HG02938 (cell line): ENCODE measurements around the gene COQ7.

Experiments used
- ATAC-seq: cut with Tn5 transposase; IDR thresholded peaks from one replicate; pipeline ENCODE4 v1.9.1; 2021; ENCODE audit warnings: mild to moderate bottlenecking, moderate library complexity; ENCODE audit not compliant: unreplicated experiment

The COQ7 gene

GRCh38 chr16:19067349-19068236, at the start of gene COQ7:
COQ7 (plus strand) TSS chr16:19067614; CDS start chr16:19067665, 51 bp downstream.
- peak; percentile 92 for ATAC-seq

GRCh38 chr16:19020689-19021088, 46.7 kb upstream of the COQ7 start:
- ATAC-seq = no peak

DNA sequence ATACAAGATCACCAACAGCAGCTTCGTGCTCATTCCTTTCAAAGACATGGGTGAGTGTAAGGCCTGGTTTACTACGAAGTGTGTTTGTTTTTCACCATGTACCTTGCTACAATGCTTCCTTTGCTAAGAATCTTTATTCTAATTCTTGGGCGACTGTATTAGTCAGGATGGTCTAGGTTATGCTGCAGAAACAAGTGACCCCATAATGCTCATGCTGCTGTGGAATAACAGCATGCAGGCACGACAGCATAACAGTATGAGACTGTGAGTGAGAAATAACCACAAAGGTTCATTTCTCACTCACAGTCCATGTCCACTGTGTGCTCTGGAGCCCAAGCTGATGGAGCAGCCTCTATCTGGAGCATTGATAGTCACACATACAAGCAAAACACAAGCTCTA, 45.7 kb upstream of the COQ7 start:
- ATAC-seq = no peak

GRCh38 chr16:19027416-19027815, 40.0 kb upstream of the COQ7 start:
- ATAC-seq = no peak

DNA sequence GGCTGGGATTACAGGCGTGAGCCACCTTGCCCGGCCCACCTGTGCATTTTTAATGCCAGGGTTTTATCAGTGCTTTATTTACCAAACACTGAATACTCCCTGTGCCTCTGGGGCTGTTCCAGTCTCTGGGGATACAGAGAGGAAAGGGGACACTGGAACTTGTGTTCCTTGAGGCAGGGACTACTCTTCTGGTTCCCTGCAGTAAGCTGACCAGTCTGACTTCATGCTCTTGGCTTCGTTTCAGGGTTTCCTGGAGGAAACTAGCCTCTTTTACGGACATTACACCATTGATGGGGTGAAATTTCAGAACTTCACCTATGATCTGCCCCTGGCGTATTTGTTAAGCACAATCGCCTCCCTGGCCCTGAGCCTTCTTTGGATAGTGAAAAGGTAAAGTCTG, 37.4 kb upstream of the COQ7 start:
- ATAC-seq = no peak

- ATAC-seq = no peak
These were observed 35.7 kb upstream of the COQ7 start for GRCh38 chr16:19031738-19032137.

- no peak for ATAC-seq
These were observed 33.7 kb upstream of the COQ7 start for GRCh38 chr16:19033761-19034160.

DNA sequence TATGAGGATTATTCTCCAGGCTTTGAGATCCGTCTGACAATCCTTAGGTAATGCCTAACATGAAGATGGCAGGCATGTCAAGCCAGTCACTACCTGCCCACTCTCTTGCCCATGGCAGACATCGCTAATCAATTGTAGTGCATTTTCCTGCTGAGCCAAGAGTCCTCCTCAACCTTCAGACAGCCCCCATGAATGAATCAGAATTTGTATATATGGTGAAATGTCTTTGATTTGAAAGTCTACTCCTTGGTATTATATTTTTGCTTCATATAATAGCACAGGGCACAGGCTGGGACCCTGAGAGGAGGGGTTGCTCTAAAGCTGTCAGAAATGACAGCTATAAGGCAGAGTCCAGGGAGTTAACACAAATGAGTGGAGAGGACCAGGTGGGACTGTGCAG, 27.0 kb upstream of the COQ7 start:
- no peak for ATAC-seq

DNA sequence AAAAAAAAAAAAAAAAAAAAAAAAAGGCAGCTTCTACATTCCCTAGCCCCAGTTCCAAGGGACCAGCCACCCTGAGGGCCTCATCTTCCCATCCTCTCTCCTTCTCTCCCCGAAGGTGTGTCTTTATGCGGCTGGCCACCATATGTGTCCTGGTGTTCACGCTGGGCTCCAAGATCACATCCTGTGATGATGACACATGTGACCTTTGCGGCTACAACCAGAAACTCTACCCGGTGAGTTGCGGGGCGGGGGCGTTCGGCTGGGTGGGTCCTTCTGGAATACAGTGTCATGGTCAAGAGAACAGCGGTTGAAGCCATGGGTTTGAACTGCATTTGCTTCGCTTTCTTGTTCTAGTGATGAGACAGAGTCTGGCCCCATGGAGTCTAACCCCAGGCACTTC, 22.6 kb upstream of the COQ7 start:
- ATAC-seq = no peak

- no peak for ATAC-seq
These were observed 21.4 kb upstream of the COQ7 start for GRCh38 chr16:19046062-19046461.

- ATAC-seq = no peak
These were observed 4.7 kb upstream of the COQ7 start for GRCh38 chr16:19062706-19063105.

GRCh38 chr16:19066988-19067348, 446 bp upstream of the COQ7 start:
- ATAC-seq = no peak

DNA sequence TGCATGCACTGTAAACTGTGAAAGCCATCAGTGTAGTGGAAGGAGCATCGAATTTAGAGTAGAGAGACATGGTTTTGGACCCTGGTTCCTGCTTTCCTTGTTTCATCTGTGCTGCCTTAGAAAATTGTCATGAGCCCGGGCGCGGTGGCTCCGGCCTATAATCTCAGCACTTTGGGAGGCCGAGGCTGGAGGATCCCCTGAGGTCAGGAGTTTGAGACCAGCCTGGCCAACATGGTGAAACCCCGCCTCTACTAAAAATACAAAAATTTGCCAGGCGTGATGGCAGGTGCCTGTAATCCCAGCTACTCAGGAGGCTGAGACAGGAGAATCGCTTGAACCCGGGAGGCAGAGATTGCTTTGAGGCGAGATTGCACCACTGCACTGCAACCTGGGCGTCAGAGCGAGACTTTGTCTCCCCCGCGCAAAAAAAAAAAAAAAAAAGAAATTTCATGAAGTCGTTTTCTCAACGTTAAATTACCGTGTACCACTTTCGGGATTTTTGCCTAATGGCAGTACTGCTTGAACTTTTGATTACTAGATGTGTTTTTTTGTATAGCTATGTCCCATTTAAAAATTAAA, 912 bp downstream of the COQ7 start:
- ATAC-seq = no peak

- no peak for ATAC-seq
These were observed 4.7 kb downstream of the COQ7 start for GRCh38 chr16:19071811-19072777.

DNA sequence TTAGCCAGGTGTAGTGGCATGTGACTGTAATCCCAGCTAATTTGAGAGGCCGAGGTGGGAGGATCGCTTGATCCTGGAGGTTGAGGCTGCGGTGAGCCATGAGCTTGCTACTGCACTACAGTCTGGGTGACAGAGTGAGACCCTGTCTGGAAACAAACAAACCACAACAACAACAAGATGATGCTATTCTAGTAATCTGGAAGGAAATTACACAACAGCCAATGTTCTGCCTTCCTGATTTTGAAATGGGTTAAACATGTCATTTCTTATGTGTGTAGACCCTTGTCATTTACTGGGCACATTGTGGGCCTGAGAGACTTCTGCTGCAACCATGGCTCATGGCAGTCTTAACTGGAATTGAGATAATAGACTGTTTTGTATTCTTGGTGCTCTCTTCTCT, 5.9 kb downstream of the COQ7 start:
- no peak for ATAC-seq

GRCh38 chr16:19073863-19074262, 6.4 kb downstream of the COQ7 start:
- no peak for ATAC-seq

GRCh38 chr16:19075511-19075910, 8.1 kb downstream of the COQ7 start:
- ATAC-seq = no peak

GRCh38 chr16:19077879-19078278, 10.5 kb downstream of the COQ7 start:
- no peak for ATAC-seq

DNA sequence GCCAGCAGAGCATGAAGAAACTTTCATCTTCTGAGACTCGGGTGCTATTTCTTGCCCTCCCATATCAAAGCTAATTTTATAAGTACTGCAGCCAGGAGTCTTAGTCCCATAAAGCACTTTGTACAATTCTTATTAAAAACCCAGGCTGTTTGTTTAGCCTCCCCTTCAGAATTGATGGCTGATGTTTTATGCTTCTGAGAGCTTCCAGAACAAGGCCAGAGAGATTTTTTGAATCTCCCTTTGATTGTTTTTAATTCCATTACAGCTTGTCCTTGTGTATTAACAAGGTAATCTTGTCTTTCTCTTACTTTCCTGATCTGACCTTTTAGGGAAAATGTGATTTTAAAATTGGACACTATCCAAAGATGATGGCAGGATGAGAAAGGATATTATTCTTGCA, 16.3 kb downstream of the COQ7 start:
- ATAC-seq = no peak

DNA sequence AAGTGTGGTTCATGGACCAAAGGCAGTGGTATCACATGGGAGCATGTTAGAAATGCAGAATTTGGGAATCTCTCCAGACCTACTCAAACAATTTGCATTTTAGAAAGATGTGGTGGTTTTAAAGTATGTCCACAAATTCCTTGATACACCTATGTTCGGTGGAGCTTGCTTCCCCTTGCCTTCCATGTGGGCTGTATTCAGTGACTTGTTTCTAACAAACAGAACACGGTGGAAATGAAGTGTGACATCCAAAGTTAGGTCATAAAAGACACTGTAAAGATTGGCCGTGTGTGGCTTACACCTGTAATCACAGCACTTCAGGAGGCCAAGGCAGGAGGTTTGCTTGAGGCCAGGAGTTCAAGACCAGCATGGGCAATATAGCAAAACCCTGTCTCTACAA, 16.7 kb downstream of the COQ7 start:
- ATAC-seq = no peak

GRCh38 chr16:19084879-19085278, 17.5 kb downstream of the COQ7 start:
- ATAC-seq = no peak
